Central memory CD8-positive, alpha-beta T cell (primary cell): ENCODE measurements around the gene IQGAP2.

Experiments used
- ATAC-seq: fragments of 150-1000 bp; cut with Tn5 transposase; replicated peaks from 2 replicates; pipeline ENCODE4 v1.10.0; 2022; ENCODE audit warnings: mild to moderate bottlenecking, moderate FRiP score, moderate number of reproducible peaks; ENCODE audit not compliant: poor library complexity, severe bottlenecking; ENCODE audit errors: extremely low read depth
- DNase-seq, 2 donors: peaks; one replicate each; pipeline ENCODE4 v3.0.0; 2021; ENCODE audit warnings: low spot score in 2 of 2
- H3K27ac Mint-ChIP-seq: one replicate; pipeline ENCODE4 v1.8.0; 2022; ENCODE audit warnings: low read depth, mild to moderate bottlenecking, moderate library complexity, mixed read lengths
- H3K27me3 Mint-ChIP-seq: one replicate; pipeline ENCODE4 v1.8.0; 2022; ENCODE audit warnings: mixed read lengths
- H3K36me3 Mint-ChIP-seq: one replicate; pipeline ENCODE4 v1.8.0; 2022; ENCODE audit warnings: mild to moderate bottlenecking, moderate library complexity, mixed read lengths; ENCODE audit not compliant: insufficient read depth
- H3K4me1 Mint-ChIP-seq: one replicate; pipeline ENCODE4 v1.8.0; 2022; ENCODE audit warnings: mixed read lengths
- H3K4me3 Mint-ChIP-seq: one replicate; pipeline ENCODE4 v1.8.0; 2022; ENCODE audit warnings: mild to moderate bottlenecking, moderate library complexity, mixed read lengths
- H3K9me3 Mint-ChIP-seq: one replicate; pipeline ENCODE4 v1.8.0; 2022; ENCODE audit warnings: mixed read lengths

Gene IQGAP2

DNA sequence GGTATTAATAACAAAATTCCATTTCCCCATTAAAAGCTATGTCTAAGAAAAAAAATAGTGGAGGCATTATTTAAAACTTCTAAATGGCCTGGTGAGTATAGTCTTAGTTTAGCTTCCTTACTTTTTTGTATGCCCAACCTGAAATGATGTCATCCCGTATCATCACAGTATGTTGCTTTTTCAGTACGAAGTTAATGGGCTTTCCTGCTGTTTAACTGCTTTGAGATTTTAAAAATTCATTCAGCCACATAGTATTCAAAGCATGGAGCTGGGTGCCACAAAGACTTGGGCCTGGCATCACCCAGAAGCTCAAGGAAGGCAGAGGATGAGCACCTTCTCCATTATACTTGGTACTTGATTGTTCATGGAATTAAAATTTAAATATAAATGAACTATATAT, 212.7 kb downstream of the IQGAP2 start:
- Mint-ChIP-seq H3K4me1 (peaks cover 14% of the 10 kb centered on the region), H3K27me3 (no peaks in the 10 kb centered on the region), H3K9me3 (no peaks in the 10 kb centered on the region), H3K27ac (no peak overlapping the region), H3K4me3 (no peak overlapping the region), H3K36me3 (peaks cover 35% of the 10 kb centered on the region)
- DNase-seq (no peak), ATAC-seq (no peak)

DNA sequence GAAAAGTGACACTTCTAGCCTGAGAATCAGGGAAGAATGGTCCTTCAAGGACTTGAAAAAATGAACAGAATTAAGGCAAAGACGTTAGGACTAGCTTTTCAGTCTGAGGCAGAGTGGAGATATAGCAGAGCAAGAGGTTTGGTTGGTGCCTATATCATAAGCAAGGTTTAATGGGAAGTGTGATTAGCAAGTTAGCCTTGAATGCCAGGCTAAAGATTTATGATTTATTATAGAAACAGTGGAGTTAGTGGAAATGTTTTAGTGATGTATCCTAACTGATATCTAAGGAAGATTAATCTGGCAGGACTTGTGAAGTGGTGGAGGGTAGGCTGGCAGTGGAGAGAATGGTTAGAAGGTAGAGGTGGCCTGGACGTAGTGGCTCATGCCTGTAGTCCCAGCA, 213.1 kb downstream of the IQGAP2 start:
- no peak overlapping the region for H3K27ac Mint-ChIP-seq
- ATAC-seq, result no peak
- H3K27me3 Mint-ChIP-seq, result no peaks in the 10 kb centered on the region
- DNase-seq, result no peak
- peaks cover 32% of the 10 kb centered on the region for H3K36me3 Mint-ChIP-seq
- H3K4me1 Mint-ChIP-seq, result peaks cover 14% of the 10 kb centered on the region
- H3K4me3 Mint-ChIP-seq, result no peak overlapping the region
- H3K9me3 Mint-ChIP-seq, result no peaks in the 10 kb centered on the region

DNA sequence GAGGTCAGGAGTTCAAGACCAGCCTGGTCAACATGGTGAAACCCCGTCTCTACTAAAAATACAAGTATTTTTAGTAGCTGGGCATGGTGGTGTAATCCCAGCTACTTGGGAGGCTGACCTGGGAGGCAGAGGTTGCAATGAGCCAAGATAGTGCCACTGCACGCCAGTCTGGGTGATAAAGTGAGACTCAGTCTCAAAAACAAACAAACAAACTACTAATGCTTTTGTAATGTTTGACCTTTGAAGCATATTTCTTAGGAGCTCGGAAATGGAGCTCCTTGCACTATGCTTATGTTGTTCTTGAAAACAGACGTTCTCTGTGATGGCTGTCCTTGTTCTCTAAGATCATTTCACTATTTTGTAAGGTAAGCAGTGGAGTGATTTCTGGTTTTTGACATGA, 214.1 kb downstream of the IQGAP2 start:
- no peaks in the 10 kb centered on the region for H3K9me3 Mint-ChIP-seq

DNA sequence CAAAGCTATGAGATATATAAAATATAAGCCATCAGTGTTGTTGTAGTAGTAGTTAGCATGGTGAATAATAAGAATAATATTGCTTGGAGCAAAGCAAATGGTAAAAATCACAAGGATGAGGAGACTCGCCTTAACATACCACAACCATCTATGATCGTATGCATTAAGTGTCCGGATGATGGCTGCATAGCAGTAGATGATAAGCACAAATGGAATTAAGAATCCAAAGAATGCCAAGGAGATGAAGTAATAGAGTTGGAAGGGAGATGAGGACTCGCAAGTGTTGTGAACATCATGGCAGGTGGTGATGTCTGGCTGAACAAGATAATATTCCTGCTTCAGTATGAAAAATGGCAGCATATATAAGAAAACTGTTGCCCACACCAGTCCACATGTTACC, 214.6 kb downstream of the IQGAP2 start:
- Mint-ChIP-seq H3K4me1 (peaks cover 21% of the 10 kb centered on the region), H3K9me3 (no peaks in the 10 kb centered on the region), H3K36me3 (peaks cover 24% of the 10 kb centered on the region), H3K27ac (no peak overlapping the region), H3K27me3 (no peaks in the 10 kb centered on the region), H3K4me3 (no peak overlapping the region)
- DNase-seq (no peak), ATAC-seq (no peak)

More for the DNA sequence above, 214.1 kb downstream of the IQGAP2 start:
- Mint-ChIP-seq H3K27ac (no peak overlapping the region), H3K27me3 (no peaks in the 10 kb centered on the region), H3K4me1 (peaks cover 20% of the 10 kb centered on the region), H3K4me3 (no peak overlapping the region), H3K36me3 (peaks cover 26% of the 10 kb centered on the region)
- ATAC-seq, result no peak
- no peak for DNase-seq

DNA sequence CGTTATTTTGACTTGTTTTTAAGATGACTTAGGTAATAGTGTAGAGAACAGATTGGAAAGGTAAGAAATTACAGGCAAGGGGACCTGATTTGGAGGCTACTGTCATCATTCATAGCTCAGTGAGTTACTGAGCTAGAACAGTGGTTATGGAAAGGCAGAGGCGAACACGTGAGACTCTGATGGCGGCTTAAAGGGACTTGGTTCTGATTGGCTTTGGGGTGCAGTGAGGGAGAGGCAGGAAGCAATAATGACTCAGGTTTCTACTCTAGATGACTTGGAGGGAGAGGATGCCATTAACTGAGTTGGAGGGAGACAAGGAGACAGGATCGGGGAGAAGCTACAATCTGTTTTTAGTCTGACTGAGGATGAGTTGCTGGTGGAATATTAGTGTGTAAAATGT, 217.1 kb downstream of the IQGAP2 start:
- DNase-seq (no peak), ATAC-seq (no peak)
- Mint-ChIP-seq H3K9me3 (no peaks in the 10 kb centered on the region), H3K4me3 (no peak overlapping the region), H3K27me3 (no peaks in the 10 kb centered on the region), H3K27ac (peak overlapping the region; percentile 3), H3K36me3 (peaks cover 35% of the 10 kb centered on the region), H3K4me1 (peaks cover 23% of the 10 kb centered on the region)

DNA sequence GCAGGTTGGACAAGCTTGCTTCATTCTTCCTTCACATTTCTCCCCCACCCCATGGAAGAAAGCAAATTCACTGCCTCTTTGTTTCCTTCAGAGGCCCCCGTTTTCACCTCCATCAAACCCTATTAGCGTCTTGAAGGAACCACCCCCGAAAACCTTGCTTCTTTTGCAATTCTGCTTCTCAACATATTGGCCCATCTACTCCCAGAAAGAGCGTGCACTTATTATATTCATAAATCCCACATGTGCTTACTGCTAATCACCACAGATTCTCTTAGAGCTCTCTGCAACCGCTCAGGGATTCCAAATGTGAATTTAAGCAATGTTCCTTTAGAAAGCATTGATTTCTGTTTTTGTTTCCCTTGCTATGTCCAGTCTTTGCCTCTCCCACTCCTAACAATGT, 219.0 kb downstream of the IQGAP2 start:
- Mint-ChIP-seq H3K4me1 (peaks cover 41% of the 10 kb centered on the region), H3K27me3 (no peaks in the 10 kb centered on the region), H3K9me3 (no peaks in the 10 kb centered on the region), H3K36me3 (peaks cover 39% of the 10 kb centered on the region), H3K27ac (peak overlapping the region; percentile 58), H3K4me3 (no peak overlapping the region)
- DNase-seq (no peak), ATAC-seq (no peak)

DNA sequence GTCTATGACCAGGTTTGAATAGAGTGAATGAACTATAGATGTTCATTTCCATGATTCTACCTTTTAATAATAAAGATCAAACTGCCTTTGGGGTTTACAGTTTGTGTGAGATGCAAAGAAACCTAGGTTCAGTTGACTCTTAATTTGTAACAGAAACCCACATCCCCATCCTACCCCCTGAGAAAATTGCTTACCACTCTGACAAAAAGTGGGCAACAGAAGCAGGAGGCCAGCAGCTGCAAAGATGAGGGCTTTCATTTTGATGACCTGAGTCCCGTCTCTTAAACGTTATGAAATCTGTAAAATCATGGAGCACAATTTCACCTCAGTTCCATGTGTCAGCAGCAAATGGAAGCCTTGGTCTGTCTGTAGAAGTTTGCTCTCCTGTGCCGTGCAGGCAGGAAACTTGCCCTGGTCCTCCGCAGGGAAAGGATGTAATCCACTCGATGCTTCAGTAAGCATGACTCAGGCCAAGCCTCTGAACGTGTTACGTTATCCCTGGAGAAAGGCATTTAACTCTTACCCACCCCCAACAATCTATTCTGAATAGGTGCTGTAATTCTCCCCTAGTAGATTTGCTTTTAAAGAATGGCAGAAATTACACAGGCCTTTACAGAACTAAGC, 220.0 kb downstream of the IQGAP2 start, which contains the start of gene F2RL2:
TSS of gene F2RL2 (minus strand) at position 431 of the 624 bp plus-strand sequence. CDS start at position 258, 173 bp downstream.
- ATAC-seq, result no peak
- DNase-seq, result no peak
- Mint-ChIP-seq H3K36me3 (peaks cover 38% of the 10 kb centered on the region), H3K4me3 (no peak within 1 kb of the TSS), H3K27ac (peak within 1 kb of the TSS; percentile 58), H3K9me3 (no peaks in the 10 kb centered on the region), H3K27me3 (no peaks in the 10 kb centered on the region), H3K4me1 (peaks cover 43% of the 10 kb centered on the region)

DNA sequence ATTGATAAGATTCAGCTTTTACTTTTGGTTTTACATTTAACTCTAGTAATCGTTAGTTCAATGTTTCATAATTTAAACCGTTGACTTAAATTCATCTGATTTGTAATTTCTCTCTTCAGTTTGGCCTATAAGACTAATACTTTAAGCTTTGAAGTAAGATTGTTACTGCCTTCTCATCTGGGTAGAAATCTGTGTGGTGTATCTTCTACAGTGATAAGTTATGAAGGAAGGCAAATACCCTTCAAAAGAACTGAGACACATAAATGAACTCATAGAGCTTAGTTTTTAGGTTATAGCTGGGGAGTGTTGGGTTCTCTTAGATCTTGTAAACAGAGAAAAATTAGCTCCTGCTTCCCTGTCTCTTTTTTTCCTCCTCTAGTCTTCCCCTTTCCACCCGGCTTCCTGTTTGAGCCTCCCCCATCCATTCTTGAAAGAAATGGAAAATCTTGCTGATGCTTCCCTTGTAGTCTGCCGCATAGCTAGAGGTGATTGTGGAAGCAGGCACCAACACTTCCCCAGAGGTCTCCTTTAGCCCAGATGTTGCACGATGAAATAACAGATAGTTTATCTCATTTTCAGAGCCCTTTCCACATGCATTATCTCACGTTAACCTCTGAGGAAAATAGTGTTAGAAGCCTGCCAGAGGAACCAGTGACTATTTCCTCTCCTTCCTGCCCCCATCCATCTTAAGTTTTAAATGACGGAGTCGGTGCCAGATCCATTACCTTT, 222.2 kb downstream of the IQGAP2 start:
- H3K36me3 Mint-ChIP-seq, result peaks cover 42% of the 10 kb centered on the region
- H3K27me3 Mint-ChIP-seq, result no peaks in the 10 kb centered on the region
- peak overlapping the region; percentile 24 for H3K27ac Mint-ChIP-seq
- ATAC-seq (no peak), DNase-seq (no peak)
- peak overlapping the region; percentile 0 for H3K4me3 Mint-ChIP-seq
- H3K9me3 Mint-ChIP-seq, result no peaks in the 10 kb centered on the region
- peaks cover 42% of the 10 kb centered on the region for H3K4me1 Mint-ChIP-seq

DNA sequence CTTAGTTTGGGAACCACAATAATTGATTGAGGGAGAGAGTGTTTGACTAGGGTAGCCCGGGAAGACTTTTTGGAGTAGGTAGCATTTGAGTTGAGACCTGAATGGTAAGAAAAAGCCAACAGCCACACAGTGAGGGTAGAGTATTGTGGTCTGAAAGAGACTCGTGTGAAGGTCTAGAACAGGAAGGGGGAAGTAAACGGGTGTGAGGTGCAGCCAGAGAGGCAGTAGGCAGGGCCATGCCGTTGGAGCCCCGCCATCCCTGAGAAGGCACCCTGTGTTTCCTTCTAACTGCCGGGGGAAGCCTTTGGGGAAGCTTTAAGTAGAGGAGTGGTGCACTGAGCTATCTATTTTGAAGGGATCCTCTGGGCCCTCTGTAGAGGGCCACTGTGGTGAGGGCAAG, 223.7 kb downstream of the IQGAP2 start:
- H3K9me3 Mint-ChIP-seq, result no peaks in the 10 kb centered on the region
- peak overlapping the region; percentile 79 for H3K27ac Mint-ChIP-seq
- H3K4me3 Mint-ChIP-seq, result peak overlapping the region; percentile 9
- peak; percentile 91 for ATAC-seq
- peak in 1 of 2 donors; percentile 10 for DNase-seq
- H3K4me1 Mint-ChIP-seq, result peaks cover 38% of the 10 kb centered on the region
- peaks cover 45% of the 10 kb centered on the region for H3K36me3 Mint-ChIP-seq
- no peaks in the 10 kb centered on the region for H3K27me3 Mint-ChIP-seq

DNA sequence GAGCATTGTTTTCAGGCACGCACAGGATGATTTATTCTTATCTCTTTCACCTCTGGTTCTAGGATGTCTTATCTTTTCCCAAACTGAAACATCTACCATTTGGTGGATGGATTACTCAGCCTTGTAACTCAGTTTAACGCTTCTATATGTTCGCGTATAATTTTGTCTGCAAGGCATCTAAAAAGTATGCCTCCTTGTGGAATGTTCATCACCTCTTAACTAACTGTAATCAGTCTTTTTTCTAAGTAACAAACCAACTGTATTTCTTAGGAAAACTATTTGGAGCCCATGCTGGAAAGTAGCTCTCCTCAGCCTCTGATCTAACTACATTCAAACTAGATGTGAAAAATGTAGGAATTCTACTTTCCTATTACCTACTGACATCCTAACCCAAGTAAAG, 231.6 kb downstream of the IQGAP2 start:
- DNase-seq, result no peak
- peaks cover 25% of the 10 kb centered on the region for H3K4me1 Mint-ChIP-seq
- H3K27ac Mint-ChIP-seq, result peak overlapping the region; percentile 62
- H3K27me3 Mint-ChIP-seq, result no peaks in the 10 kb centered on the region
- no peaks in the 10 kb centered on the region for H3K9me3 Mint-ChIP-seq
- H3K4me3 Mint-ChIP-seq, result no peak overlapping the region
- peaks cover 49% of the 10 kb centered on the region for H3K36me3 Mint-ChIP-seq
- no peak for ATAC-seq

DNA sequence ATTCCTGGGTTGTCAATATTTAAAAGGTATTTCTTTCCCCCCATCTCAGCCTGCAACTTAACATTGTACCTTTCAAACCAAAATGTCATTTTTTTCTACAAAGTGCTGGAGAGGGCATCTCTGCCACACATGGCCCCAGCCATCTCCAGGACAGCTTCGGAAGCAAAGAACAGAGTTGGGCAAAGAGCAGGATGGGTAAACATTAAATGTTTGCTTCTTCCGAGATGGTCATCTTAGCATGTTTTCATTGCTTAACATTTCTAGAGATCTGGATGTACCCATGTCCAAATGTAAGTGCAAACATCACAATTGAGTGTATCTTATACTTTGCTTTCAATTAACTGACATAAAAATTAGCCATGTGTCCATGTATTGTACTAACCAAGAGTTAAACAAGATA, 234.4 kb downstream of the IQGAP2 start:
- DNase-seq (no peak), ATAC-seq (no peak)
- H3K27ac Mint-ChIP-seq, result no peak overlapping the region
- peaks cover 56% of the 10 kb centered on the region for H3K36me3 Mint-ChIP-seq
- no peaks in the 10 kb centered on the region for H3K27me3 Mint-ChIP-seq
- H3K9me3 Mint-ChIP-seq, result no peaks in the 10 kb centered on the region
- H3K4me1 Mint-ChIP-seq, result peaks cover 26% of the 10 kb centered on the region
- H3K4me3 Mint-ChIP-seq, result no peak overlapping the region

DNA sequence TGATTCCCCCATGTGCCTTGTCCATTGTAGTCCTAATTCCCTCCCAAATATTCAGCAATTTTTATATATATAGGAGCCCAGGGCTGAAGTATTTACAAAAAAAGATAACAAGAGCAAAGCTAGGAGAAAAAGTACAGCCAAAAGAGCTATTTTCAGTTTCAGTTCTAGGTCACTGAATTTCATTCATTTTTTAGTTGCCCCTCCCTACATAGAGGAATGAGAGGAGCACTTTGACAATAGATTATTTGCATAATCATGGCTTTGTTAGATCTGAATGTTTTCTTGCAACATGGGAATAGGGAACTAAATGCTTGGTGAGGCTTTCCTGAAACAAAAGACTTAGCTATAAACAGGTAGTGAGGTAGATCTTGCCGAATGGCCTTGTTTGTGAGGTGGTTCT, 235.4 kb downstream of the IQGAP2 start:
- no peaks in the 10 kb centered on the region for H3K27me3 Mint-ChIP-seq
- H3K27ac Mint-ChIP-seq, result peak overlapping the region; percentile 42
- ATAC-seq (no peak), DNase-seq (no peak)
- H3K36me3 Mint-ChIP-seq, result peaks cover 58% of the 10 kb centered on the region
- H3K4me3 Mint-ChIP-seq, result no peak overlapping the region
- no peaks in the 10 kb centered on the region for H3K9me3 Mint-ChIP-seq
- H3K4me1 Mint-ChIP-seq, result peaks cover 27% of the 10 kb centered on the region

DNA sequence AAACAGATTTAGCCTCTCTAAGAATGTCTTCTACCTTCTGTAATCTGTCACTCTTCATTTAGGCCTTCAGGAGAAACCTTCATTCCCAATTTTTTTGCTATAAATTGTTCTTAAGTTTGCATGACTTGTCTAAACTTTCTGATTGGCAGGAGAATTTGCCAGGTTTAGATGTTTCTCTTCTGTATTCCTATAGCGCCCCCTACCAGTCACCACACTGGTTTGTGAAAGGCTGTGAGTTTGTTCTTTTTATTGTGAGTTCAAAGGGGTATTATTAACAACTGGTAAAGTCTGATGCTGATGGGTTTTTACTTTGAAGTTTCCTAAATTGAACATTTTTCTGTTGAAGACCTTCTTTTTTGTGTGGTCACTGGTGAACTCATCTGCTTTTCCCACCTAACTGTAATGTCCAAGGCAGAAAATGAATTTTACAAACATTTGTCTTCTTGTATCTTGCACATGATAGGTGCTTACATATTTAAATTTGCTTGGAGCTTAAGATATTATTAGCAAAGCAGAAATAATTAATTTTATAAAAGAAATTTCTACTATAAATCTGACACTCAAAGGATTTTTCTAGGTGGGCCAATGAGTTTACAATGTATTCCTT, 238.5 kb downstream of the IQGAP2 start:
- Mint-ChIP-seq H3K36me3 (peaks cover 60% of the 10 kb centered on the region), H3K4me1 (peaks cover 22% of the 10 kb centered on the region), H3K4me3 (no peak overlapping the region), H3K9me3 (no peaks in the 10 kb centered on the region), H3K27ac (no peak overlapping the region), H3K27me3 (no peaks in the 10 kb centered on the region)
- ATAC-seq (peak; percentile 68), DNase-seq (peak; percentile 32 to 49)
